Activated naive CD4-positive, alpha-beta T cell treated with anti-CD3 and anti-CD28 coated beads, Interleukin-2, amount 50 U/mL, for 24 hours (primary cell): ENCODE measurements around the gene NPEPL1.

ENCODE experiments used
- H3K27ac Mint-ChIP-seq: one replicate; pipeline ENCODE4 v1.8.0; 2021; ENCODE audit warnings: mild to moderate bottlenecking, mixed read lengths
- H3K27me3 Mint-ChIP-seq: one replicate; pipeline ENCODE4 v1.8.0; 2021; ENCODE audit warnings: mixed read lengths
- H3K36me3 Mint-ChIP-seq: one replicate; pipeline ENCODE4 v1.8.0; 2021; ENCODE audit warnings: mixed read lengths
- H3K4me1 Mint-ChIP-seq: one replicate; pipeline ENCODE4 v1.8.0; 2021; ENCODE audit warnings: mixed read lengths
- H3K4me3 Mint-ChIP-seq: one replicate; pipeline ENCODE4 v1.8.0; 2021; ENCODE audit warnings: mild to moderate bottlenecking, mixed read lengths
- H3K9me3 Mint-ChIP-seq: one replicate; pipeline ENCODE4 v1.8.0; 2021; ENCODE audit warnings: mixed read lengths

Gene NPEPL1

GRCh38 chr20:58700823-58701222, 8.2 kb downstream of the NPEPL1 start:
- Mint-ChIP-seq H3K4me3 (no peak overlapping the region), H3K4me1 (no peaks in the 10 kb centered on the region), H3K36me3 (peaks cover 5% of the 10 kb centered on the region), H3K9me3 (no peaks in the 10 kb centered on the region), H3K27me3 (no peaks in the 10 kb centered on the region), H3K27ac (no peak overlapping the region)

- peaks cover 5% of the 10 kb centered on the region for H3K36me3 Mint-ChIP-seq
- H3K9me3 Mint-ChIP-seq = no peaks in the 10 kb centered on the region
- no peak overlapping the region for H3K4me3 Mint-ChIP-seq
- H3K27ac Mint-ChIP-seq = no peak overlapping the region
- no peaks in the 10 kb centered on the region for H3K27me3 Mint-ChIP-seq
- H3K4me1 Mint-ChIP-seq = no peaks in the 10 kb centered on the region
These were observed 9.0 kb downstream of the NPEPL1 start for GRCh38 chr20:58701431-58702160.

GRCh38 chr20:58702161-58702510, 9.5 kb downstream of the NPEPL1 start:
- Mint-ChIP-seq H3K27ac (no peak overlapping the region), H3K36me3 (peaks cover 5% of the 10 kb centered on the region), H3K4me1 (no peaks in the 10 kb centered on the region), H3K9me3 (no peaks in the 10 kb centered on the region), H3K27me3 (no peaks in the 10 kb centered on the region), H3K4me3 (no peak overlapping the region)

GRCh38 chr20:58702859-58703648, 10.5 kb downstream of the NPEPL1 start:
- H3K27ac Mint-ChIP-seq = no peak overlapping the region
- no peaks in the 10 kb centered on the region for H3K4me1 Mint-ChIP-seq
- no peaks in the 10 kb centered on the region for H3K27me3 Mint-ChIP-seq
- no peak overlapping the region for H3K4me3 Mint-ChIP-seq
- H3K36me3 Mint-ChIP-seq = peaks cover 5% of the 10 kb centered on the region
- no peaks in the 10 kb centered on the region for H3K9me3 Mint-ChIP-seq

GRCh38 chr20:58703765-58704371, 11.3 kb downstream of the NPEPL1 start:
- no peak overlapping the region for H3K4me3 Mint-ChIP-seq
- H3K36me3 Mint-ChIP-seq = peaks cover 5% of the 10 kb centered on the region
- H3K27ac Mint-ChIP-seq = no peak overlapping the region
- H3K4me1 Mint-ChIP-seq = no peaks in the 10 kb centered on the region
- no peaks in the 10 kb centered on the region for H3K9me3 Mint-ChIP-seq
- H3K27me3 Mint-ChIP-seq = no peaks in the 10 kb centered on the region

- peaks cover 5% of the 10 kb centered on the region for H3K36me3 Mint-ChIP-seq
- no peak overlapping the region for H3K27ac Mint-ChIP-seq
- H3K9me3 Mint-ChIP-seq = no peaks in the 10 kb centered on the region
- H3K4me3 Mint-ChIP-seq = no peak overlapping the region
- H3K27me3 Mint-ChIP-seq = no peaks in the 10 kb centered on the region
- H3K4me1 Mint-ChIP-seq = no peaks in the 10 kb centered on the region
These were observed 12.8 kb downstream of the NPEPL1 start for GRCh38 chr20:58705208-58705926.

GRCh38 chr20:58706150-58706892, 13.7 kb downstream of the NPEPL1 start:
- H3K27me3 Mint-ChIP-seq = no peaks in the 10 kb centered on the region
- no peaks in the 10 kb centered on the region for H3K4me1 Mint-ChIP-seq
- peaks cover 4% of the 10 kb centered on the region for H3K36me3 Mint-ChIP-seq
- H3K27ac Mint-ChIP-seq = no peak overlapping the region
- no peak overlapping the region for H3K4me3 Mint-ChIP-seq
- H3K9me3 Mint-ChIP-seq = no peaks in the 10 kb centered on the region

GRCh38 chr20:58706975-58707681, 14.5 kb downstream of the NPEPL1 start:
- no peak overlapping the region for H3K27ac Mint-ChIP-seq
- H3K36me3 Mint-ChIP-seq = peaks cover 4% of the 10 kb centered on the region
- H3K4me3 Mint-ChIP-seq = no peak overlapping the region
- no peaks in the 10 kb centered on the region for H3K9me3 Mint-ChIP-seq
- no peaks in the 10 kb centered on the region for H3K4me1 Mint-ChIP-seq
- no peaks in the 10 kb centered on the region for H3K27me3 Mint-ChIP-seq

- H3K4me1 Mint-ChIP-seq = no peaks in the 10 kb centered on the region
- H3K36me3 Mint-ChIP-seq = peaks cover 1% of the 10 kb centered on the region
- no peaks in the 10 kb centered on the region for H3K27me3 Mint-ChIP-seq
- no peak overlapping the region for H3K27ac Mint-ChIP-seq
- H3K9me3 Mint-ChIP-seq = no peaks in the 10 kb centered on the region
- H3K4me3 Mint-ChIP-seq = no peak overlapping the region
These were observed 15.2 kb downstream of the NPEPL1 start for GRCh38 chr20:58707770-58708169.

- no peaks in the 10 kb centered on the region for H3K4me1 Mint-ChIP-seq
- peak overlapping the region; percentile 30 for H3K27ac Mint-ChIP-seq
- no peak overlapping the region for H3K4me3 Mint-ChIP-seq
- H3K9me3 Mint-ChIP-seq = no peaks in the 10 kb centered on the region
- H3K36me3 Mint-ChIP-seq = peaks cover 1% of the 10 kb centered on the region
- H3K27me3 Mint-ChIP-seq = no peaks in the 10 kb centered on the region
These were observed 15.8 kb downstream of the NPEPL1 start for GRCh38 chr20:58708246-58708931.

- Mint-ChIP-seq H3K9me3 (no peaks in the 10 kb centered on the region), H3K4me3 (no peak overlapping the region), H3K36me3 (peaks cover 1% of the 10 kb centered on the region), H3K4me1 (no peaks in the 10 kb centered on the region), H3K27me3 (no peaks in the 10 kb centered on the region), H3K27ac (no peak overlapping the region)
These were observed 16.6 kb downstream of the NPEPL1 start for GRCh38 chr20:58709013-58709702.

GRCh38 chr20:58709703-58710039, 17.1 kb downstream of the NPEPL1 start:
- Mint-ChIP-seq H3K4me3 (no peak overlapping the region), H3K9me3 (no peaks in the 10 kb centered on the region), H3K4me1 (no peaks in the 10 kb centered on the region), H3K27ac (no peak overlapping the region), H3K27me3 (no peaks in the 10 kb centered on the region), H3K36me3 (peaks cover 1% of the 10 kb centered on the region)

- no peaks in the 10 kb centered on the region for H3K27me3 Mint-ChIP-seq
- H3K9me3 Mint-ChIP-seq = no peaks in the 10 kb centered on the region
- no peak overlapping the region for H3K27ac Mint-ChIP-seq
- H3K4me1 Mint-ChIP-seq = no peaks in the 10 kb centered on the region
- peaks cover 1% of the 10 kb centered on the region for H3K36me3 Mint-ChIP-seq
- no peak overlapping the region for H3K4me3 Mint-ChIP-seq
These were observed 18.1 kb downstream of the NPEPL1 start for GRCh38 chr20:58710481-58711265.
